HEK293T (cell line): ENCODE measurements around the gene LIPE.

Experiments used
- L3MBTL2 ChIP-seq: fragments of 450-650 bp; conservative IDR thresholded peaks from 2 replicates; pipeline ENCODE4 v1.6.1; 2016; ENCODE audit warnings: mild to moderate bottlenecking
- ZNF384 ChIP-seq: fragments of 450-650 bp; IDR thresholded peaks from 2 replicates; pipeline ENCODE4 v1.6.1; 2016

- TF ChIP-seq ZNF384 (no peak), L3MBTL2 (no peak)
These were observed 25.4 kb upstream of the LIPE start for GRCh38 chr19:42452590-42452989.
